Measurements from ENCODE around the gene ANO2.

The ANO2 gene

DNA sequence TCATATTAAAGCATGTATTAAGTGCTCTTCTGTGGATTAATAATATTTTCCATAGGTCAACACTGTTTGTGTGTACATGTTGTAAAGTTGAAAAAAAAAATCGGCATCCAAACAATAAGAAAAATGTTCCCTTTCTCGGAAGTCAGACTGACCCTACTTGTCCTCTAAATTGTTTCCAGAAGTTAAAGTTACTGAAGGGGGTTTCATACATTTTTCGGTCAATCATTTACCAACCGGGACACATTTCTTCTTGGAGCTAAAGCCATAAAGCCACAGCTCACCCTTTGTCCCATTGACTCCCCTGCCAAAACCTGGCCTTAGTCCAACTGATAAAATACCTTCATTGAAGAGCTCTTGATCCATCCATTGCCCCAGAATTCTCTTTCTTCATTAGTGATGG is 230.0 kb downstream of the ANO2 start:
- TF ChIP-seq, protein P1, sequence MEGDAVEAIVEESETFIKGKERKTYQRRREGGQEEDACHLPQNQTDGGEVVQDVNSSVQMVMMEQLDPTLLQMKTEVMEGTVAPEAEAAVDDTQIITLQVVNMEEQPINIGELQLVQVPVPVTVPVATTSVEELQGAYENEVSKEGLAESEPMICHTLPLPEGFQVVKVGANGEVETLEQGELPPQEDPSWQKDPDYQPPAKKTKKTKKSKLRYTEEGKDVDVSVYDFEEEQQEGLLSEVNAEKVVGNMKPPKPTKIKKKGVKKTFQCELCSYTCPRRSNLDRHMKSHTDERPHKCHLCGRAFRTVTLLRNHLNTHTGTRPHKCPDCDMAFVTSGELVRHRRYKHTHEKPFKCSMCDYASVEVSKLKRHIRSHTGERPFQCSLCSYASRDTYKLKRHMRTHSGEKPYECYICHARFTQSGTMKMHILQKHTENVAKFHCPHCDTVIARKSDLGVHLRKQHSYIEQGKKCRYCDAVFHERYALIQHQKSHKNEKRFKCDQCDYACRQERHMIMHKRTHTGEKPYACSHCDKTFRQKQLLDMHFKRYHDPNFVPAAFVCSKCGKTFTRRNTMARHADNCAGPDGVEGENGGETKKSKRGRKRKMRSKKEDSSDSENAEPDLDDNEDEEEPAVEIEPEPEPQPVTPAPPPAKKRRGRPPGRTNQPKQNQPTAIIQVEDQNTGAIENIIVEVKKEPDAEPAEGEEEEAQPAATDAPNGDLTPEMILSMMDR (IDR thresholded peaks at IDR 0.05; ENCODE audit: low read depth, low read length) = no peak

DNA sequence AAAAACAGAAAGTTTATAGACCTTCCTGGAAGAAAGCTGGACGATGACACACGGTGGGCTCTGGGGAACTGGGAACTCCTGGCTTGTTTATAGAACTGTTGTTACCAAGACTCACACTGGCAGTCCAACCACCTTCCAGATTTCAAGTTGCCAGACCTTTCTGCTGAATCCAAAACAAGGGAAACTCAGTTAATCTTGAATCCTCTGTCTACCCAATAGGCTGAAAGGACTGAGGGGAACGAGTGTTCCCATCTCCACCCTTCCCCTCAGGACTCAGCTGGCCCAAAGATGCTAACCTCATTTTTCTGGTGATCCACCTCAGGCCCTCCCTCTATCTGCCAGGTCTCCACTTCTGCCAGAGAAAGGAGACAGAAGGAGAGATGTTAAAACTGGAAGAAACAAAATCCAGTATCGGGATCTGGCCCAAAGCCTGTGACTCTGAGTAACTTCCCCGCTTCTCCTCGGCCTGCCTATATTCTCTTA is 231.4 kb downstream of the ANO2 start:
- H3K4me3 ChIP-seq (ENCODE audit: low read depth, low read length) = no peak overlapping the region
- TF ChIP-seq, protein P1 (IDR thresholded peaks at IDR 0.05; ENCODE audit: low read depth, low read length) = no peak

More for the DNA sequence above, 230.0 kb downstream of the ANO2 start:
- H3K4me3 ChIP-seq (ENCODE audit: low read depth, low read length) = no peak overlapping the region

- no peak overlapping the region for H3K4me3 ChIP-seq (ENCODE audit: low read depth, low read length)
- TF ChIP-seq, protein P1 (IDR thresholded peaks at IDR 0.05; ENCODE audit: low read depth, low read length) = no peak
These were observed 234.7 kb downstream of the ANO2 start for GRCh38 chr12:5710260-5710878.

- H3K4me3 ChIP-seq (ENCODE audit: low read depth, low read length) = no peak overlapping the region
- TF ChIP-seq, protein P1 (IDR thresholded peaks at IDR 0.05; ENCODE audit: low read depth, low read length) = no peak
These were observed 236.7 kb downstream of the ANO2 start for GRCh38 chr12:5708371-5708770.

DNA sequence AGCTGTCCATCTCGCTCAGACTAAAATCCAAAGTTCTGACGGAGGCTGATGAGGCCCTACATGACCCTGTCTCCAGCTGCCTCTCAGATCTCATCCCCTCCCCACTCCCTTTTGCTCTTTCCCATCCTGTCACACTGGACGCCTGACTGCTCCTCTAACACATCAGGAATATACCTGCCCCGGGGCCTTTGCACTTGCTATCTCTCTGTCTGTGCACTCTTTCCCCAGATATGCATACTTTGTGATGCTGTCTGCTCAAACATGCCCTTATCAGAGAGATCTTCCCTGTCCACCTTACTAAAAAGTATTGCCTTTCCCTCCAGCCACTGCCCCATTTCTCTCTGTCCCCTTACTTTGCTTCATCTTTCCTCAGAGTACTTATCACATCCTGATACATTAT is 238.8 kb downstream of the ANO2 start:
- TF ChIP-seq, protein P1 (IDR thresholded peaks at IDR 0.05; ENCODE audit: low read depth, low read length) = no peak
- no peak overlapping the region for H3K4me3 ChIP-seq (ENCODE audit: low read depth, low read length)

GRCh38 chr12:5705791-5706190 is 239.3 kb downstream of the ANO2 start:
- no peak overlapping the region for H3K4me3 ChIP-seq (ENCODE audit: low read depth, low read length)
- TF ChIP-seq, protein P1 (IDR thresholded peaks at IDR 0.05; ENCODE audit: low read depth, low read length) = no peak

DNA sequence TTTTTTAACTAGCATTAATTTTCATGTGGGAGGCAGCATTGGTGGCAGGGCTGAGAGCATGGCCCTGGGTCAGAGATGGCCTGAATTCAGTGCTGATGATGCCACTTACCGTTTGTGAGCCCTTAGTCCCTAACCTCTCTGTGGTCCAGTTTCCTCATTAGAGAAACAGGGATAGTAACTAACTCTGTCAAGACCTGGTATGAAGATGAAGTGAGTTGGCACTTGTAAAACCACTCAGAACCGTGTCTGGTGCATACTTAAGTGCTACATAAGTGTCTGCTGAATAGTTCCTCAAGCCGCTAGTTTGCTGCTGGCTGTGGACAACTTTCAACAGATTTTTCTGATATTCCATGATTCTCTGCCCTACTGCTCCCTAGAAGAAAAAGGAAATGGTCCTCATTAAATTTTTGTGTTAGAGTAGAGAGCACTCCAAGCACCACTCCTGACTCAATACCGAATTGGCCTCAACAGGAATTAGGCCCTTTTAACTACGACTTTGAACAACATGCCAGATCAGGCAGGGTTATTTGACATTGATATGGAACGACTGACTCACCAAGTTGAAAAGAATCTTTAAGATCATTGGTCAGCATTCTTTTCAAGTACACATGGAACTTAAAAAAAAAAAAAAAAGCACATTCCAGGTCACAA is 250.2 kb downstream of the ANO2 start:
- TF ChIP-seq, protein P1 (IDR thresholded peaks at IDR 0.05; ENCODE audit: low read depth, low read length) = no peak
- H3K4me3 ChIP-seq (ENCODE audit: low read depth, low read length) = no peak overlapping the region
